Endothelial cell of umbilical vein (primary cell): ENCODE results near the gene ATP5PD.
"Not testable (repeated sequence)": the region's sequence is repeated elsewhere in the genome, so short reads cannot be mapped to it uniquely, and the experiment has no call there.

Experiments used
- EZH2 ChIP-seq: IDR thresholded peaks from 2 replicates; pipeline ENCODE4 v1.6.1; 2012; ENCODE audit warnings: borderline replicate concordance, low read depth, mild to moderate bottlenecking, moderate library complexity, low read length, inconsistent platforms; ENCODE audit not compliant: severe bottlenecking
- GATA2 ChIP-seq: IDR thresholded peaks from 2 replicates; pipeline ENCODE4 v1.7.0; 2011; ENCODE audit warnings: low read depth, mild to moderate bottlenecking, moderate library complexity, mixed read lengths, low read length; ENCODE audit not compliant: insufficient read length, insufficient read depth
- JUN ChIP-seq: IDR thresholded peaks from 2 replicates; pipeline ENCODE4 v1.6.1; 2011; ENCODE audit warnings: borderline replicate concordance, low read depth; ENCODE audit not compliant: insufficient read length, insufficient read depth
- MAX ChIP-seq: IDR thresholded peaks from 2 replicates; pipeline ENCODE4 v1.6.1; 2011; ENCODE audit not compliant: insufficient read depth, insufficient read length
- MYC ChIP-seq: IDR thresholded peaks from one replicate; pipeline ENCODE4 v1.6.1; 2011; ENCODE audit warnings: mild to moderate bottlenecking, low read depth, low read length
- POLR2A ChIP-seq: IDR thresholded peaks from 2 replicates; pipeline ENCODE4 v1.6.1; 2012; ENCODE audit warnings: low read depth, mild to moderate bottlenecking, control low read depth, low read length
- POLR2AphosphoS5 ChIP-seq: IDR thresholded peaks from 2 replicates; pipeline ENCODE4 v1.6.1; 2012; ENCODE audit warnings: low read depth, mild to moderate bottlenecking, control low read depth, low read length, moderate library complexity; ENCODE audit not compliant: insufficient read depth
- TF ChIP-seq, protein P1 (sequence below), 2 donors: IDR thresholded peaks; 1 replicate in 1 of 2; 2 replicates in 1 of 2; pipeline ENCODE4 v1.5.1; 2011; ENCODE audit warnings: low read length in 2 of 2, mild to moderate bottlenecking in 2 of 2, moderate library complexity in 2 of 2, control low read depth in 1 of 2, inconsistent platforms in 1 of 2, low read depth in 1 of 2; ENCODE audit not compliant: insufficient read depth in 1 of 2; ENCODE audit errors: extremely low read depth in 1 of 2

DNA sequence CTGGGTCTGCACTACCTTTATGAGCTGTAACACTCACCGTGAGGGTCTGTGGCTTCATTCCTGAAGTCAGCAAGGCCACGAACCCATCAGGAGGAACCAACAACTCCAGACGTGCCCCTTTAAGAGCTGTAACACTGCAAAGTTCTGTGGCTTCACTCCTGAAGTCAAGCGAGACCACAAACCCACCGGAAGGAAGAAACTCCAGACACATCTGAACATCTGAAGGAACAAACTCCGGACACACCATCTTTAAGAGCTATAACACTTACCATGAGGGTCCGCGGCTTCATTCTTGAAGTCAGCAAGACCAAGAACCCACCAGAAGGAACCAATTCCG, 21.4 kb downstream of the ATP5PD start:
- TF ChIP-seq, protein P1, sequence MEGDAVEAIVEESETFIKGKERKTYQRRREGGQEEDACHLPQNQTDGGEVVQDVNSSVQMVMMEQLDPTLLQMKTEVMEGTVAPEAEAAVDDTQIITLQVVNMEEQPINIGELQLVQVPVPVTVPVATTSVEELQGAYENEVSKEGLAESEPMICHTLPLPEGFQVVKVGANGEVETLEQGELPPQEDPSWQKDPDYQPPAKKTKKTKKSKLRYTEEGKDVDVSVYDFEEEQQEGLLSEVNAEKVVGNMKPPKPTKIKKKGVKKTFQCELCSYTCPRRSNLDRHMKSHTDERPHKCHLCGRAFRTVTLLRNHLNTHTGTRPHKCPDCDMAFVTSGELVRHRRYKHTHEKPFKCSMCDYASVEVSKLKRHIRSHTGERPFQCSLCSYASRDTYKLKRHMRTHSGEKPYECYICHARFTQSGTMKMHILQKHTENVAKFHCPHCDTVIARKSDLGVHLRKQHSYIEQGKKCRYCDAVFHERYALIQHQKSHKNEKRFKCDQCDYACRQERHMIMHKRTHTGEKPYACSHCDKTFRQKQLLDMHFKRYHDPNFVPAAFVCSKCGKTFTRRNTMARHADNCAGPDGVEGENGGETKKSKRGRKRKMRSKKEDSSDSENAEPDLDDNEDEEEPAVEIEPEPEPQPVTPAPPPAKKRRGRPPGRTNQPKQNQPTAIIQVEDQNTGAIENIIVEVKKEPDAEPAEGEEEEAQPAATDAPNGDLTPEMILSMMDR (IDR thresholded peaks at IDR 0.05; ENCODE audit: extremely low read depth in 1 of 2, insufficient read depth in 1 of 2, low read depth in 1 of 2, low read length in 2 of 2): not testable (repeated sequence)
- not testable (repeated sequence) for TF ChIP-seq POLR2A, EZH2, JUN, MYC, MAX, POLR2AphosphoS5, GATA2
